MM.1S (cell line): ENCODE results near the gene SLC7A9.
"Not testable (repeated sequence)": the region's sequence is repeated elsewhere in the genome, so short reads cannot be mapped to it uniquely, and the experiment has no call there.

Experiments
- DNase-seq: peaks from one replicate; pipeline ENCODE4 v3.0.0-alpha.2; 2015
- H2AFZ ChIP-seq: fragments of 300-600 bp; sonication (generic); 2 replicates; pipeline ENCODE4 v1.6.0; 2016; ENCODE audit warnings: antibody characterized with exemption, low read length
- H3F3A ChIP-seq: fragments of 300-600 bp; sonication (generic); 2 replicates; pipeline ENCODE4 v1.6.1; 2016; ENCODE audit warnings: mild to moderate bottlenecking, antibody characterized with exemption, low read length, moderate library complexity, mixed read lengths; ENCODE audit not compliant: insufficient read depth
- H3K27ac ChIP-seq: fragments of 300-600 bp; sonication (generic); 2 replicates; pipeline ENCODE4 v1.5.1; 2016; ENCODE audit warnings: mild to moderate bottlenecking, low read length
- H3K27me3 ChIP-seq: fragments of 300-600 bp; sonication (generic); replicated peaks from 2 replicates; pipeline ENCODE4 v1.6.0; 2016; ENCODE audit warnings: low read length; ENCODE audit not compliant: insufficient read depth
- H3K36me3 ChIP-seq: fragments of 300-600 bp; sonication (generic); replicated peaks from 2 replicates; pipeline ENCODE4 v1.6.1; 2016; ENCODE audit warnings: mild to moderate bottlenecking, low read length, mixed read lengths; ENCODE audit not compliant: insufficient read depth
- H3K4me1 ChIP-seq: fragments of 300-600 bp; sonication (generic); 2 replicates; pipeline ENCODE4 v1.6.1; 2016; ENCODE audit warnings: low read length, mixed read lengths
- H3K4me2 ChIP-seq: fragments of 300-600 bp; sonication (generic); 2 replicates; pipeline ENCODE4 v1.6.0; 2016; ENCODE audit warnings: low read depth, low read length
- H3K4me3 ChIP-seq: fragments of 300-600 bp; sonication (generic); 2 replicates; pipeline ENCODE4 v1.5.1; 2016; ENCODE audit warnings: low read length, mixed read lengths
- H3K79me2 ChIP-seq: fragments of 300-600 bp; sonication (generic); 2 replicates; pipeline ENCODE4 v1.6.1; 2016; ENCODE audit warnings: mixed run types, low read length, mixed read lengths
- H3K9ac ChIP-seq: fragments of 300-600 bp; sonication (generic); 2 replicates; pipeline ENCODE4 v1.6.1; 2016; ENCODE audit warnings: low read length, mixed read lengths
- H3K9me2 ChIP-seq: fragments of 300-600 bp; sonication (generic); replicated peaks from 2 replicates; pipeline ENCODE4 v1.6.1; 2016; ENCODE audit warnings: mild to moderate bottlenecking, low read length, mixed read lengths; ENCODE audit not compliant: insufficient read depth
- H3K9me3 ChIP-seq: fragments of 300-600 bp; sonication (generic); replicated peaks from 2 replicates; pipeline ENCODE4 v1.6.1; 2016; ENCODE audit warnings: mild to moderate bottlenecking, low read length, mixed read lengths; ENCODE audit not compliant: insufficient read depth
- H4K20me1 ChIP-seq: fragments of 300-600 bp; sonication (generic); 2 replicates; pipeline ENCODE4 v1.6.1; 2016; ENCODE audit warnings: mild to moderate bottlenecking, low read length, moderate library complexity, mixed read lengths; ENCODE audit not compliant: insufficient read depth
- EZH2 ChIP-seq: fragments of 300-600 bp; sonication (generic); optimal IDR thresholded peaks from 2 replicates; pipeline ENCODE3; 2017; ENCODE audit warnings: low read depth, mild to moderate bottlenecking, antibody characterized with exemption, low read length, mixed read lengths
- EZH2phosphoT487 ChIP-seq: fragments of 300-600 bp; sonication (generic); IDR thresholded peaks from 2 replicates; pipeline ENCODE4 v1.6.1; 2018; ENCODE audit warnings: antibody characterized with exemption, low read length
- TF ChIP-seq, protein P1 (sequence below): fragments of 300-600 bp; sonication (generic); IDR thresholded peaks from 2 replicates; pipeline ENCODE4 v1.5.1; 2016; ENCODE audit warnings: antibody characterized with exemption, low read length, mixed read lengths

SLC7A9 gene

DNA sequence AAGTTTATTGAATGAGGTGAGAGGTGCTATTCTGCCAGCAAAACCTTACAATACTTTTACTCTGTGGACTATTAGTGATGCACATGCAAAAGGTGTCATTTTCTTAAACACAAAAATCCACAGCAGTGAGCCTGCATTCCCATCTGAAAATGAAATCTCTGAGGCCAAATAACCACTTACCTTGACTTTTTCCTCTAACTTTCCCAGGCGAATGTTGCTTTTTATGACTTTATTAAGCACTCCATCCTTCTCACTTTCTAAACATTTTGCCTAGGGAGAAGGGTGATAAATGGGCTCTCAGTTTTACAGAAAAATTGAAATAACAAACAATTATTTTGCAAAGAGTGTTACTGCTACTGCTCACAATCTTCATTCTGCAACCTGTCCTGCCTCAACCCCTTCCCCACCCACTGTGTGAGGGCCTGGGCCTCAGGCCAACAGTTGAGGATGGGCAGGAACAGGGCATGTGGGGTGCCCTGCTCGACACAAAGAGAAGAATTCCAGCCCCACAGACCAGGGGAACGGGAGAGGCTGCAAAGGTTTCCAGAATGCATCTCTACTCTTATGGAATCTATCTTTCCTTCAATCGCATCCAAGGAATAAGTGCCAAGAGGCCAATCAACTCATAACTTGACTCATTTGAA is 18.1 kb upstream of the SLC7A9 start:
- H3K9me2 ChIP-seq, result no peaks in the 10 kb centered on the region
- no peaks in the 10 kb centered on the region for H3K27me3 ChIP-seq
- TF ChIP-seq EZH2, result no peak
- no peak overlapping the region for H3K9ac ChIP-seq
- H3K4me1 ChIP-seq, result no peaks in the 10 kb centered on the region
- no peaks in the 10 kb centered on the region for H3F3A ChIP-seq
- no peaks in the 10 kb centered on the region; the same call in 1 of the 2 replicates for H3K9me3 ChIP-seq
- H3K4me2 ChIP-seq, result no peak overlapping the region
- H2AFZ ChIP-seq, result no peak overlapping the region
- H3K27ac ChIP-seq, result no peak overlapping the region
- no peak for DNase-seq
- no peaks in the 10 kb centered on the region for H4K20me1 ChIP-seq
- no peaks in the 10 kb centered on the region for H3K36me3 ChIP-seq
- H3K4me3 ChIP-seq, result no peak overlapping the region
- no peaks in the 10 kb centered on the region for H3K79me2 ChIP-seq

DNA sequence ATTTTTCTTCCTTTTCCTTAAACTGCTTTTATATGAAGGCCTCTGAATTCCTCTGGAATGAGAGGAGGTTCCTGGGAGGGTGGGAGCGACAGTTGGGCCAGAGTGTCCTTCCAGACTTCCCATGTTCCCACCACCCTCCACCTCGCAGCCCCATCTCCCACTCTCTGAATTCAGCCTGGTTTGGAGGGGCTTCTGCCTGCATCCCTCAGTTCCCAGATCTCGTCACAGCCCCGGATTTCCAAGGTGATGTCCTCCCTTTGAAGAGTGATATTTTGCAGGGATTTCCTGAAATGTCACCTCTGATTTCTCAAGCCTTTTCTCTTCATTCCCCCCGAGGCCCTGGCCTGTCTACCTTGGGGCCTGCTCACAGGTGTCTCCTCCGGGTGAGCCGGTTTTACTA is 16.7 kb upstream of the SLC7A9 start:
- Histone ChIP-seq H3K4me3 (no peak overlapping the region), H3K4me1 (no peaks in the 10 kb centered on the region), H3F3A (no peaks in the 10 kb centered on the region), H3K27me3 (no peaks in the 10 kb centered on the region), H3K79me2 (no peaks in the 10 kb centered on the region), H4K20me1 (no peaks in the 10 kb centered on the region), H2AFZ (no peak overlapping the region), H3K27ac (no peak overlapping the region), H3K9ac (no peak overlapping the region), H3K36me3 (no peaks in the 10 kb centered on the region), H3K9me3 (no peaks in the 10 kb centered on the region), H3K9me2 (no peaks in the 10 kb centered on the region), H3K4me2 (no peak overlapping the region)
- no peak for TF ChIP-seq EZH2
- TF ChIP-seq, protein P1, sequence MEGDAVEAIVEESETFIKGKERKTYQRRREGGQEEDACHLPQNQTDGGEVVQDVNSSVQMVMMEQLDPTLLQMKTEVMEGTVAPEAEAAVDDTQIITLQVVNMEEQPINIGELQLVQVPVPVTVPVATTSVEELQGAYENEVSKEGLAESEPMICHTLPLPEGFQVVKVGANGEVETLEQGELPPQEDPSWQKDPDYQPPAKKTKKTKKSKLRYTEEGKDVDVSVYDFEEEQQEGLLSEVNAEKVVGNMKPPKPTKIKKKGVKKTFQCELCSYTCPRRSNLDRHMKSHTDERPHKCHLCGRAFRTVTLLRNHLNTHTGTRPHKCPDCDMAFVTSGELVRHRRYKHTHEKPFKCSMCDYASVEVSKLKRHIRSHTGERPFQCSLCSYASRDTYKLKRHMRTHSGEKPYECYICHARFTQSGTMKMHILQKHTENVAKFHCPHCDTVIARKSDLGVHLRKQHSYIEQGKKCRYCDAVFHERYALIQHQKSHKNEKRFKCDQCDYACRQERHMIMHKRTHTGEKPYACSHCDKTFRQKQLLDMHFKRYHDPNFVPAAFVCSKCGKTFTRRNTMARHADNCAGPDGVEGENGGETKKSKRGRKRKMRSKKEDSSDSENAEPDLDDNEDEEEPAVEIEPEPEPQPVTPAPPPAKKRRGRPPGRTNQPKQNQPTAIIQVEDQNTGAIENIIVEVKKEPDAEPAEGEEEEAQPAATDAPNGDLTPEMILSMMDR, result no peak
- no peak for TF ChIP-seq EZH2phosphoT487
- DNase-seq, result no peak

DNA sequence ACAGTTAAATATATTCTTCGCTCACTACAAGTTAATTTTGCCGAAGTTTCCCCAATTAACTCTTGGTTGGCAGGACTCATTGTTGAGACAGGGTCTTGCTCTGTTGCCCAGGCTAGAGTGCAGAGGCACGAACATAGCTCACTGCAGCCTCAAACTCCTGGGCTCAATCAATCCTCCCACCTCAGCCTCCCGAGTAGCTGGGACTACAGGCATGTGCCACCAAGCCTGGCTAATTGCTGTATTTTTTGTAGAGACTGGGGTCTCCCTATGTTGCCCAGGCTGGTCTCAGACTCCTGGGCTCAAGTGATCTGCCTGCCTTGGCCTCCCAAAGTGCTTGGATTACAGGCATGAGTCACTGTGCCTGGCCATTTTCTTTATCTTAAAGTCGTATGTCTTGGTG is 15.7 kb upstream of the SLC7A9 start:
- not testable (repeated sequence) for H3F3A ChIP-seq, H3K4me3 ChIP-seq, H3K79me2 ChIP-seq, H3K27me3 ChIP-seq, H3K27ac ChIP-seq, H3K9me2 ChIP-seq, H2AFZ ChIP-seq, H3K9me3 ChIP-seq, H3K4me1 ChIP-seq, DNase-seq, H3K9ac ChIP-seq, H3K36me3 ChIP-seq, H3K4me2 ChIP-seq, H4K20me1 ChIP-seq

DNA sequence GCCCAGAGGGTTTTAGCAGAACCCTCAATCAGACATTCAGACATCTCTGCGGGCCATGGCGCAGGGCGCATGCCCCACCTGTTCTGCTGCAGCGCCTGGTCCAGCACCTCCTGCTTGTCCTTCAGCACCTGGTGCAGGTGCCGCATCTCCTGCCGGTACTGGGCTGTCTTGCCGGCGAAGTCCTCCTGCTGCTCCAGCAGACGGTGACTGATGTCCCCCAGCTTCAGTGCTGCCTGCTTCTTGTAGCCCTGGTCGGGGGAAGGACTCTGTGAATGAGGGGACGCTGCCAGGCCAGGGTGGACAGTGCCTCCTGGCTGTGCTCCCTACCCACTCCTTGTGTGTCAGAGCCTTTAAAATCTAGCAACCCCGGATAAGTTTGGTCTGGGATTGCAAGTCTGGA is 12.2 kb upstream of the SLC7A9 start:
- Histone ChIP-seq H4K20me1 (no peaks in the 10 kb centered on the region), H3K27ac (no peak overlapping the region), H3K9ac (no peak overlapping the region), H3K9me2 (no peaks in the 10 kb centered on the region), H3K36me3 (no peaks in the 10 kb centered on the region), H3K27me3 (no peaks in the 10 kb centered on the region), H3K4me3 (no peak overlapping the region), H2AFZ (no peak overlapping the region), H3F3A (no peaks in the 10 kb centered on the region), H3K4me2 (no peak overlapping the region), H3K9me3 (no peaks in the 10 kb centered on the region), H3K4me1 (no peaks in the 10 kb centered on the region), H3K79me2 (no peaks in the 10 kb centered on the region)
- no peak for DNase-seq
- TF ChIP-seq, protein P1, result no peak
- TF ChIP-seq EZH2phosphoT487, result no peak
- TF ChIP-seq EZH2, result no peak
